HG02623 (cell line): ENCODE data around the gene DGCR6L.
"Not testable (repeated sequence)": the region's sequence is repeated elsewhere in the genome, so short reads cannot be mapped to it uniquely, and the experiment has no call there.

Source experiments
- ATAC-seq: cut with Tn5 transposase; IDR thresholded peaks from one replicate; pipeline ENCODE4 v1.9.1; 2021; ENCODE audit warnings: moderate library complexity; ENCODE audit not compliant: unreplicated experiment

The DGCR6L gene

GRCh38 chr22:20292673-20293232 lies 27.1 kb downstream of the DGCR6L start:
- ATAC-seq = no peak

GRCh38 chr22:20292108-20292507 lies 27.8 kb downstream of the DGCR6L start:
- ATAC-seq = no peak

GRCh38 chr22:20291604-20292063 lies 28.2 kb downstream of the DGCR6L start:
- ATAC-seq = no peak

- no peak for ATAC-seq
These were observed 28.6 kb downstream of the DGCR6L start for GRCh38 chr22:20291249-20291586.

- ATAC-seq = no peak
These were observed 29.1 kb downstream of the DGCR6L start for GRCh38 chr22:20290578-20291248.

- ATAC-seq = no peak
These were observed 29.8 kb downstream of the DGCR6L start for GRCh38 chr22:20290045-20290392.

GRCh38 chr22:20289182-20290044 lies 30.4 kb downstream of the DGCR6L start:
- not testable (repeated sequence) for ATAC-seq

GRCh38 chr22:20286784-20287423 lies 33.0 kb downstream of the DGCR6L start:
- not testable (repeated sequence) for ATAC-seq

- ATAC-seq = not testable (repeated sequence)
These were observed 33.6 kb downstream of the DGCR6L start for GRCh38 chr22:20286312-20286660.

- not testable (repeated sequence) for ATAC-seq
These were observed 34.2 kb downstream of the DGCR6L start for GRCh38 chr22:20285473-20286311.

- ATAC-seq = no peak
These were observed 35.3 kb downstream of the DGCR6L start for GRCh38 chr22:20284471-20285086.

GRCh38 chr22:20283674-20284066 lies 36.2 kb downstream of the DGCR6L start:
- ATAC-seq = no peak

GRCh38 chr22:20282901-20283673 lies 36.8 kb downstream of the DGCR6L start:
- no peak for ATAC-seq

GRCh38 chr22:20281891-20282290 lies 38.0 kb downstream of the DGCR6L start:
- ATAC-seq = no peak

- ATAC-seq = not testable (repeated sequence)
These were observed 38.4 kb downstream of the DGCR6L start for GRCh38 chr22:20281473-20281872.

GRCh38 chr22:20280866-20281265 lies 39.0 kb downstream of the DGCR6L start:
- no peak for ATAC-seq

- not testable (repeated sequence) for ATAC-seq
These were observed 39.7 kb downstream of the DGCR6L start for GRCh38 chr22:20280163-20280562.

GRCh38 chr22:20279662-20280134 lies 40.2 kb downstream of the DGCR6L start:
- ATAC-seq = no peak
